Upper lobe of left lung (tissue), 4 donors: ENCODE measurements around the gene HIKESHI.

ENCODE experiments used
- CTCF ChIP-seq, 6 experiments: fragments of 450-650 bp in 4 of 6; fragments of 200-600 bp in 2 of 6; sonication (generic) in 2 of 6; IDR thresholded peaks; one replicate each; pipeline ENCODE4 v1.5.1; 2016 to 2019; ENCODE audit warnings: antibody characterized with exemption in 6 of 6
- POLR2A ChIP-seq, 4 donors: fragments of 450-650 bp; IDR thresholded peaks; one replicate each; pipeline ENCODE4 v1.5.1; 2016 to 2017; ENCODE audit warnings: antibody characterized with exemption in 4 of 4, mild to moderate bottlenecking in 2 of 4

GRCh38 chr11:86372586-86372985 lies 70.5 kb downstream of the HIKESHI start:
- TF ChIP-seq POLR2A (IDR thresholded peaks at IDR 0.05) (no peak), CTCF (IDR thresholded peaks at IDR 0.05) (no peak)
